ENCODE results near the gene TTLL11.

The TTLL11 gene

DNA sequence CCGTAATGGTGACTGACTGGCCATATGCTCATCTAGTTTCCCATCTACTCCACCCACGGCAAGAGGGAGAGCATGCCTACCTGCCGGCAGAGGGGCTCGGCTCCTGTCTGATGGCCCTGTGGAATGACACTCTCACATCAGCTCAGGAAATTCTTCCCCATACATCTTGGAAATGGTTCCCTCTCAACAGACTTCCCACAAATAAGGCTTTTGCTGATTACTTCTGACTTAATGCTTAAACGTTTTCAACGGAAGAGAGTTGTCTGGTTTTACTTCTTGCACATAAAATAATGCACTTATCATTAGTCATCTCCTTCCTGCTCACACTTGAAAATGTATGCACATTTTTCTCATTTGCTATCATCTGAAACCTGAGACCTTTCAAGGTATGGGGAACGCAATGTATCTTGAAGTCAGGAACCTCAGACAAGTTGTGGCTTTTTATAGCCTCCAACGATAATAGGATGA, 129.5 kb downstream of the TTLL11 start:
- H3K27me3 ChIP-seq (ENCODE audit: control insufficient read depth in 1 of 2, insufficient read depth in 2 of 2, low read length in 2 of 2), result no peaks in the 10 kb centered on the region
- H3K4me1 ChIP-seq (ENCODE audit: control insufficient read depth, insufficient read depth, low read length), result no peaks in the 10 kb centered on the region
- no peak overlapping the region for H3K9ac ChIP-seq (ENCODE audit: low read length in 2 of 2)
- no peak overlapping the region for H3K4me3 ChIP-seq (ENCODE audit: low read length in 2 of 2)
- no peak overlapping the region for H3K27ac ChIP-seq (ENCODE audit: low read length)
- no peaks in the 10 kb centered on the region for H3K9me3 ChIP-seq (ENCODE audit: control insufficient read depth in 2 of 2, low read length in 2 of 2)
- peaks cover 0 to 7% of the 10 kb centered on the region in 2 donors for H3K36me3 ChIP-seq (ENCODE audit: control insufficient read depth in 2 of 2, insufficient read depth in 2 of 2, low read length in 2 of 2)

DNA sequence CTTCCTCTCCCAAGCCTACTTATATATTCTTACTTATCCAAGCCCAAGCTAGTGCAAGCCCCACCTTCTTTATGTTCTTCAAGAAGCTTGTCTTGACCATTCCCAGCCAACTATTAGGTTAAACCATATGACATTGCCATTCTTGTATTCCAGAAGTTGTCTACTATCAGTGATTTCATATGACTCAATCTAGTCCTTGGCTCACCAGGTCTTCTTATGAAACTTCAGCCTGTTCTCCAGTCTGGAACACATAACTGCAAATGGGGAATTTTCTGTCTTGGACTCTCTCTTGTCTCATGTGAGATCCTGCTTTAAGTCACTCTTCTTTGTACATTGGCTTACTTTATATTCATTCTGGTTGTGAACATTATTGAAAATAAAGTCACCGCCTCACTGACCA, 130.7 kb downstream of the TTLL11 start:
- H3K27me3 ChIP-seq (ENCODE audit: control insufficient read depth in 1 of 2, insufficient read depth in 2 of 2, low read length in 2 of 2), result no peaks in the 10 kb centered on the region
- H3K36me3 ChIP-seq (ENCODE audit: control insufficient read depth in 2 of 2, insufficient read depth in 2 of 2, low read length in 2 of 2), result peaks cover 0 to 7% of the 10 kb centered on the region in 2 donors
- no peak overlapping the region for H3K27ac ChIP-seq (ENCODE audit: low read length)
- H3K9me3 ChIP-seq (ENCODE audit: control insufficient read depth in 2 of 2, low read length in 2 of 2), result no peaks in the 10 kb centered on the region
- H3K4me1 ChIP-seq (ENCODE audit: control insufficient read depth, insufficient read depth, low read length), result no peaks in the 10 kb centered on the region
- H3K4me3 ChIP-seq (ENCODE audit: low read length in 2 of 2), result no peak overlapping the region
- H3K9ac ChIP-seq (ENCODE audit: low read length in 2 of 2), result no peak overlapping the region

GRCh38 chr9:121960665-121961064, 132.4 kb downstream of the TTLL11 start:
- Histone ChIP-seq H3K27me3 (ENCODE audit: control insufficient read depth in 1 of 2, insufficient read depth in 2 of 2, low read length in 2 of 2) (no peaks in the 10 kb centered on the region), H3K27ac (ENCODE audit: low read length) (no peak overlapping the region), H3K36me3 (ENCODE audit: control insufficient read depth in 2 of 2, insufficient read depth in 2 of 2, low read length in 2 of 2) (peaks cover 0 to 7% of the 10 kb centered on the region in 2 donors), H3K4me1 (ENCODE audit: control insufficient read depth, insufficient read depth, low read length) (no peaks in the 10 kb centered on the region), H3K4me3 (ENCODE audit: low read length in 2 of 2) (no peak overlapping the region), H3K9me3 (ENCODE audit: control insufficient read depth in 2 of 2, low read length in 2 of 2) (no peaks in the 10 kb centered on the region), H3K9ac (ENCODE audit: low read length in 2 of 2) (no peak overlapping the region)

GRCh38 chr9:121958530-121958929, 134.6 kb downstream of the TTLL11 start:
- Histone ChIP-seq H3K36me3 (ENCODE audit: control insufficient read depth in 2 of 2, insufficient read depth in 2 of 2, low read length in 2 of 2) (peaks cover 0 to 7% of the 10 kb centered on the region in 2 donors), H3K4me3 (ENCODE audit: low read length in 2 of 2) (no peak overlapping the region), H3K9me3 (ENCODE audit: control insufficient read depth in 2 of 2, low read length in 2 of 2) (no peaks in the 10 kb centered on the region), H3K27me3 (ENCODE audit: control insufficient read depth in 1 of 2, insufficient read depth in 2 of 2, low read length in 2 of 2) (no peaks in the 10 kb centered on the region), H3K9ac (ENCODE audit: low read length in 2 of 2) (no peak overlapping the region), H3K4me1 (ENCODE audit: control insufficient read depth, insufficient read depth, low read length) (no peaks in the 10 kb centered on the region), H3K27ac (ENCODE audit: low read length) (no peak overlapping the region)

DNA sequence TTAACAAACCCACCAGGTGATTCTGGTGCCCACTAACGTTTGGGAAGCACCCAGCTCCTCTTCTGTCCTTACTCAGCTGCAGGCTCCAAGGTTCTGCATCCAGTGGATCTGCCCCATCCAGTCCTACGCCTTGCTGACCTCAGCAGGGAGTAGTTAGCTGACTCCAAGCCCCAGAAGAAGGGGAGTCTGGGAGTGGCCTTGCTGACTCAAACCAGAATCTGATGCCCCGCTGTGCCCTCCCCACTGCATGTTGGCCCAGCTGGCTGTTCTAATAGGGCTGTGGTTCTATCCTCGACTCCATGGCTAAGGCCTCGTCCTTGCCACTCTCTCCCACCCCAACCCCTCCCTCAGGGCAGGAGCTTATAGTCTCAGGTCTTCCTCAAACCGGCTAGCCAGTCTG, 136.3 kb downstream of the TTLL11 start:
- Histone ChIP-seq H3K27me3 (ENCODE audit: control insufficient read depth in 1 of 2, insufficient read depth in 2 of 2, low read length in 2 of 2) (no peaks in the 10 kb centered on the region), H3K4me3 (ENCODE audit: low read length in 2 of 2) (no peak overlapping the region), H3K27ac (ENCODE audit: low read length) (no peak overlapping the region), H3K9ac (ENCODE audit: low read length in 2 of 2) (no peak overlapping the region), H3K36me3 (ENCODE audit: control insufficient read depth in 2 of 2, insufficient read depth in 2 of 2, low read length in 2 of 2) (peaks cover 0 to 7% of the 10 kb centered on the region in 2 donors), H3K4me1 (ENCODE audit: control insufficient read depth, insufficient read depth, low read length) (no peaks in the 10 kb centered on the region), H3K9me3 (ENCODE audit: control insufficient read depth in 2 of 2, low read length in 2 of 2) (no peaks in the 10 kb centered on the region)

DNA sequence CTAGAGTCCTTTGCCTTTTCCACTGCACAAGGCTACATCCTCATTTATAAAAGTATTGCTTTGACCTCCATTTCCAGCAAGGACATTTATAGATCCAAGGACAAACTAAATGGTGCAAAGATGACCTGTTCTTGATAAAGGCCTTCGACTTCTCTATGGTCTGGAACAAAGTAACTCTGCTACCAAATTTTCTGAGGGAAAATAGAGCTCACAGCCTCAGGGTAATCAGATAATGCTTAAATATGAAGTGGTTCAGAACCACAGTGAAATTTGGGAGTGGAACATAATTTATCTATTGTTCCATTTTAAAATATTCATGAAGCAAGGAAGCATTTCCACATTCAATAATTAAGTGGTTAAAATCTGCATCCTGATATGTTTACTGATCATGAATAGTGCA, 137.5 kb downstream of the TTLL11 start:
- Histone ChIP-seq H3K9me3 (ENCODE audit: control insufficient read depth in 2 of 2, low read length in 2 of 2) (no peaks in the 10 kb centered on the region), H3K4me1 (ENCODE audit: control insufficient read depth, insufficient read depth, low read length) (no peaks in the 10 kb centered on the region), H3K27me3 (ENCODE audit: control insufficient read depth in 1 of 2, insufficient read depth in 2 of 2, low read length in 2 of 2) (no peaks in the 10 kb centered on the region), H3K9ac (ENCODE audit: low read length in 2 of 2) (no peak overlapping the region), H3K4me3 (ENCODE audit: low read length in 2 of 2) (no peak overlapping the region), H3K27ac (ENCODE audit: low read length) (no peak overlapping the region), H3K36me3 (ENCODE audit: control insufficient read depth in 2 of 2, insufficient read depth in 2 of 2, low read length in 2 of 2) (peaks cover 0 to 5% of the 10 kb centered on the region in 2 donors)

DNA sequence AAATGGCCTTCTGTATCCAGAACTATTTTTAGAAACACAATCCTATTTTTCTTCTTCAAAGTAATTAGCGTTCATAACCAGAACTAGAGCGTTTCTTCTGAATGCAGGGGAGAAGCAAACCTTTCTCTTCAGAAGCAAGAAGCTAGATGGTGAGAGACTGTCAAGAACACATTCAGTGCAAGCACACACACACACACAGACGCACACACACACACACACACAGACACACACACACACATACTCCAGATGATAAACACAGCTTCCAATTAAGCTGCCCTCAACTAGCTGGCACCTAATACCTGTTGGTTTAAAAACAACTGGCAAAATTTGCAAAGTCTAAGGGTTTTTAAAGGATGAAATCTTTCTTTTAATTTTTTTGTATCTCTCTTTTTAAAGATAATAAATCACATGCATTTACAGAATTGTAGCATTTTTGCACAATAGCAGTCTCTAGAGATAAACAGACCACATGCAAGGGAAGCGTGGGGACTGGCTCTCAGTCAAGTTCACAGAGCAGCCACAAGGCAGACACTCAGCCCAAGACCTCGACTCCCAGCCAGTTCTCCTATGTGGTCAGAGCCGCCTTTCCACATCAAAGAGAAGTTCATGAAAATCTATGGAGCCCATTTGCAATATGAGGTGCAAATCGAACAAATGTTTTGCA, 138.5 kb downstream of the TTLL11 start:
- Histone ChIP-seq H3K9me3 (ENCODE audit: control insufficient read depth in 2 of 2, low read length in 2 of 2) (no peaks in the 10 kb centered on the region), H3K27me3 (ENCODE audit: control insufficient read depth in 1 of 2, insufficient read depth in 2 of 2, low read length in 2 of 2) (no peaks in the 10 kb centered on the region), H3K27ac (ENCODE audit: low read length) (no peak overlapping the region), H3K4me1 (ENCODE audit: control insufficient read depth, insufficient read depth, low read length) (no peaks in the 10 kb centered on the region), H3K36me3 (ENCODE audit: control insufficient read depth in 2 of 2, insufficient read depth in 2 of 2, low read length in 2 of 2) (peaks cover 2 to 5% of the 10 kb centered on the region in 2 donors), H3K9ac (ENCODE audit: low read length in 2 of 2) (no peak overlapping the region), H3K4me3 (ENCODE audit: low read length in 2 of 2) (no peak overlapping the region)

DNA sequence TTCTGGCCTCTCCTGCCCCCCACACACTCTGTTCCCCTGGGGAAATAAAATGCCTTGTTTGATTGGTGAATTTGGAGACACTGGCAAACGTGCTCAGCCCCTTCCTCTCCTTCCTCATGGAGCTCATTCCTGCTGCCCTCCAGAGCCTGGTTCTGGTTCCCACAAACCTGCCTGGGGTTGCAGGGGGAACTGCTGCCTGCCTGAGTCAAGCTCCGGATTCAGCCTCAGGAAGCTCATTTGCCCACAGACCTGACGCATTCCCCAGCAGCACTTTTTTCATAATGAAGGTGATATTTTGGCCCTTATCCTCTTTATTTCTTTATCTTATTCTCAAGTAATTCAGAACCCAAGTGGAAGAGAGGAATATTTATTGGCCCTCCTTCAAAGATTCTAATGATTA, 140.5 kb downstream of the TTLL11 start:
- Histone ChIP-seq H3K27ac (ENCODE audit: low read length) (no peak overlapping the region), H3K9ac (ENCODE audit: low read length in 2 of 2) (no peak overlapping the region), H3K4me1 (ENCODE audit: control insufficient read depth, insufficient read depth, low read length) (no peaks in the 10 kb centered on the region), H3K27me3 (ENCODE audit: control insufficient read depth in 1 of 2, insufficient read depth in 2 of 2, low read length in 2 of 2) (no peaks in the 10 kb centered on the region), H3K4me3 (ENCODE audit: low read length in 2 of 2) (no peak overlapping the region), H3K36me3 (ENCODE audit: control insufficient read depth in 2 of 2, insufficient read depth in 2 of 2, low read length in 2 of 2) (peaks cover 2 to 4% of the 10 kb centered on the region in 2 donors), H3K9me3 (ENCODE audit: control insufficient read depth in 2 of 2, low read length in 2 of 2) (no peaks in the 10 kb centered on the region)

GRCh38 chr9:121950866-121951265, 142.2 kb downstream of the TTLL11 start:
- Histone ChIP-seq H3K36me3 (ENCODE audit: control insufficient read depth in 2 of 2, insufficient read depth in 2 of 2, low read length in 2 of 2) (peaks cover 2 to 8% of the 10 kb centered on the region in 2 donors), H3K27me3 (ENCODE audit: control insufficient read depth in 1 of 2, insufficient read depth in 2 of 2, low read length in 2 of 2) (no peaks in the 10 kb centered on the region), H3K27ac (ENCODE audit: low read length) (no peak overlapping the region), H3K4me1 (ENCODE audit: control insufficient read depth, insufficient read depth, low read length) (no peaks in the 10 kb centered on the region), H3K4me3 (ENCODE audit: low read length in 2 of 2) (no peak overlapping the region), H3K9ac (ENCODE audit: low read length in 2 of 2) (no peak overlapping the region), H3K9me3 (ENCODE audit: control insufficient read depth in 2 of 2, low read length in 2 of 2) (no peaks in the 10 kb centered on the region)

DNA sequence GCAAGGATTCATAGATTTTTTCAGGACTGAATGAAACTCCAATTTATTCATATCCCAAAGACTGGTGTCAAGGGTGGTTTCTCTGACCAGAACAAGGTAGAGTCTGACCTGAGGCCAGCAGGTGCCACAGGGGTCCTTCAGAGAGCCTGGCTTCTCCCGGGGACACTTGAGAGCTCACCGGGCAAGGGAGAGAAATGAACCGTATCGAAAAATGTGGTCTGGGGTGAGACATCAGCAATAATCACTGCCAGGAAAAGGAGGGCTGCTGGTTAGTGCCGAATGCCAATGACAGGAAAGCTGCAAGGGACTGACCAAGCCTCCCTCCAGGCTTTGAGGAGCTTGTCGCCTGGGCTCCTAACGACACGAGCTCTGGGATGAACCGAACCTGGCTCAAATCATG, 142.7 kb downstream of the TTLL11 start:
- Histone ChIP-seq H3K4me3 (ENCODE audit: low read length in 2 of 2) (no peak overlapping the region), H3K36me3 (ENCODE audit: control insufficient read depth in 2 of 2, insufficient read depth in 2 of 2, low read length in 2 of 2) (peaks cover 2 to 9% of the 10 kb centered on the region in 2 donors), H3K27ac (ENCODE audit: low read length) (no peak overlapping the region), H3K9me3 (ENCODE audit: control insufficient read depth in 2 of 2, low read length in 2 of 2) (no peaks in the 10 kb centered on the region), H3K9ac (ENCODE audit: low read length in 2 of 2) (no peak overlapping the region), H3K4me1 (ENCODE audit: control insufficient read depth, insufficient read depth, low read length) (no peaks in the 10 kb centered on the region), H3K27me3 (ENCODE audit: control insufficient read depth in 1 of 2, insufficient read depth in 2 of 2, low read length in 2 of 2) (no peaks in the 10 kb centered on the region)

GRCh38 chr9:121949766-121950165, 143.3 kb downstream of the TTLL11 start:
- Histone ChIP-seq H3K4me1 (ENCODE audit: control insufficient read depth, insufficient read depth, low read length) (no peaks in the 10 kb centered on the region), H3K36me3 (ENCODE audit: control insufficient read depth in 2 of 2, insufficient read depth in 2 of 2, low read length in 2 of 2) (peaks cover 2 to 9% of the 10 kb centered on the region in 2 donors), H3K27ac (ENCODE audit: low read length) (no peak overlapping the region), H3K9ac (ENCODE audit: low read length in 2 of 2) (no peak overlapping the region), H3K9me3 (ENCODE audit: control insufficient read depth in 2 of 2, low read length in 2 of 2) (no peaks in the 10 kb centered on the region), H3K4me3 (ENCODE audit: low read length in 2 of 2) (no peak overlapping the region), H3K27me3 (ENCODE audit: control insufficient read depth in 1 of 2, insufficient read depth in 2 of 2, low read length in 2 of 2) (no peaks in the 10 kb centered on the region)
